ENCODE data around the gene CARF. TPM values are rescaled to one million over a fixed set of nuclear protein-coding genes. Genes with fewer than 3 reads are reported as not detected.

The CARF gene
- total and polyA plus RNA-seq, 4 donors = 0.98 to 4.3 (median 2.9) TPM

DNA sequence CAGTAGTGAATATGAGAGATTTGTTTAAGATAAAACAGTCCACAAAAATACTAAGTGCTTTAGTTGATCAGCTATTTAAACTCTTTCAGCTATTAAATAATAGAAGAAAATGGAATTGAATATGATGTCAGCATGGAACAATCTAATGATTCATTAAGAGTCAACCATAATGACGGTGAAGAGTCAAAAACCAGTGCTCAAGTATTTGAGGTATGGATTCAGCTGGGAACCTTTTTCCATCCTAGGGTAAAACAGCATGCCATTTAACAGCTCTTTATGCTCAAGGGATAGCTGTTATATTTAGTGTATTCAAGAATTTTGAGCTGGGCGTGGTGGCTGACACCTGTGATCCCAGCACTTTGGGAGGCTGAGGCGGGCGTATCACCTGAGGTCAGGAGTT is 29.7 kb downstream of the CARF start:
- no peak for DNase-seq (ENCODE audit: low spot score)

More for the DNA sequence above, 29.7 kb downstream of the CARF start:
- Histone ChIP-seq H3K27ac (ENCODE audit: low read depth in 1 of 2, low read length in 2 of 2) (no peak overlapping the region), H3K9ac (ENCODE audit: low read depth in 1 of 2, low read length in 2 of 2) (no peak overlapping the region), H3K36me3 (ENCODE audit: control insufficient read depth in 4 of 4, insufficient read depth in 3 of 4, low read depth in 1 of 4, low read length in 3 of 4) (peaks cover 0 to 6% (median 2%) of the 10 kb centered on the region in 4 donors), H3K4me1 (ENCODE audit: control insufficient read depth in 4 of 4, insufficient read depth in 4 of 4, low read length in 3 of 4) (no peaks in the 10 kb centered on the region), H3K27me3 (ENCODE audit: control insufficient read depth in 4 of 4, insufficient read depth in 4 of 4, low read length in 3 of 4) (no peaks in the 10 kb centered on the region), H3K9me3 (ENCODE audit: control insufficient read depth in 4 of 4, low read length in 3 of 4) (no peaks in the 10 kb centered on the region), H3K4me3 (ENCODE audit: low read depth in 1 of 3, low read length in 3 of 3) (no peak overlapping the region)
- no peak for TF ChIP-seq SP1 (IDR thresholded peaks at IDR 0.05)
- no peak for TF ChIP-seq RXRA (IDR thresholded peaks at IDR 0.05)
- TF ChIP-seq TAF1 (conservative IDR thresholded peaks at IDR 0.05) = no peak
- no peak for TF ChIP-seq FOXA2 (IDR thresholded peaks at IDR 0.05)
- no peak for TF ChIP-seq NR2F2 (IDR thresholded peaks at IDR 0.05)
- TF ChIP-seq, protein P1, sequence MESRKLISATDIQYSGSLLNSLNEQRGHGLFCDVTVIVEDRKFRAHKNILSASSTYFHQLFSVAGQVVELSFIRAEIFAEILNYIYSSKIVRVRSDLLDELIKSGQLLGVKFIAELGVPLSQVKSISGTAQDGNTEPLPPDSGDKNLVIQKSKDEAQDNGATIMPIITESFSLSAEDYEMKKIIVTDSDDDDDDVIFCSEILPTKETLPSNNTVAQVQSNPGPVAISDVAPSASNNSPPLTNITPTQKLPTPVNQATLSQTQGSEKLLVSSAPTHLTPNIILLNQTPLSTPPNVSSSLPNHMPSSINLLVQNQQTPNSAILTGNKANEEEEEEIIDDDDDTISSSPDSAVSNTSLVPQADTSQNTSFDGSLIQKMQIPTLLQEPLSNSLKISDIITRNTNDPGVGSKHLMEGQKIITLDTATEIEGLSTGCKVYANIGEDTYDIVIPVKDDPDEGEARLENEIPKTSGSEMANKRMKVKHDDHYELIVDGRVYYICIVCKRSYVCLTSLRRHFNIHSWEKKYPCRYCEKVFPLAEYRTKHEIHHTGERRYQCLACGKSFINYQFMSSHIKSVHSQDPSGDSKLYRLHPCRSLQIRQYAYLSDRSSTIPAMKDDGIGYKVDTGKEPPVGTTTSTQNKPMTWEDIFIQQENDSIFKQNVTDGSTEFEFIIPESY (IDR thresholded peaks at IDR 0.05) = no peak
- no peak for TF ChIP-seq EGR1 (IDR thresholded peaks at IDR 0.05; ENCODE audit: low read depth in 2 of 2)
- TF ChIP-seq, protein P2, sequence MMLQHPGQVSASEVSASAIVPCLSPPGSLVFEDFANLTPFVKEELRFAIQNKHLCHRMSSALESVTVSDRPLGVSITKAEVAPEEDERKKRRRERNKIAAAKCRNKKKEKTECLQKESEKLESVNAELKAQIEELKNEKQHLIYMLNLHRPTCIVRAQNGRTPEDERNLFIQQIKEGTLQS (IDR thresholded peaks at IDR 0.05) = no peak
- no peak for TF ChIP-seq JUND (IDR thresholded peaks at IDR 0.05)
- TF ChIP-seq, protein P3, sequence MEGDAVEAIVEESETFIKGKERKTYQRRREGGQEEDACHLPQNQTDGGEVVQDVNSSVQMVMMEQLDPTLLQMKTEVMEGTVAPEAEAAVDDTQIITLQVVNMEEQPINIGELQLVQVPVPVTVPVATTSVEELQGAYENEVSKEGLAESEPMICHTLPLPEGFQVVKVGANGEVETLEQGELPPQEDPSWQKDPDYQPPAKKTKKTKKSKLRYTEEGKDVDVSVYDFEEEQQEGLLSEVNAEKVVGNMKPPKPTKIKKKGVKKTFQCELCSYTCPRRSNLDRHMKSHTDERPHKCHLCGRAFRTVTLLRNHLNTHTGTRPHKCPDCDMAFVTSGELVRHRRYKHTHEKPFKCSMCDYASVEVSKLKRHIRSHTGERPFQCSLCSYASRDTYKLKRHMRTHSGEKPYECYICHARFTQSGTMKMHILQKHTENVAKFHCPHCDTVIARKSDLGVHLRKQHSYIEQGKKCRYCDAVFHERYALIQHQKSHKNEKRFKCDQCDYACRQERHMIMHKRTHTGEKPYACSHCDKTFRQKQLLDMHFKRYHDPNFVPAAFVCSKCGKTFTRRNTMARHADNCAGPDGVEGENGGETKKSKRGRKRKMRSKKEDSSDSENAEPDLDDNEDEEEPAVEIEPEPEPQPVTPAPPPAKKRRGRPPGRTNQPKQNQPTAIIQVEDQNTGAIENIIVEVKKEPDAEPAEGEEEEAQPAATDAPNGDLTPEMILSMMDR (IDR thresholded peaks at IDR 0.05; ENCODE audit: low read depth, low read length, missing input control) = no peak
- TF ChIP-seq GABPA (IDR thresholded peaks at IDR 0.05 in 1 of 2, conservative IDR thresholded peaks at IDR 0.05 in 1 of 2) = no peak
- TF ChIP-seq, protein P4, sequence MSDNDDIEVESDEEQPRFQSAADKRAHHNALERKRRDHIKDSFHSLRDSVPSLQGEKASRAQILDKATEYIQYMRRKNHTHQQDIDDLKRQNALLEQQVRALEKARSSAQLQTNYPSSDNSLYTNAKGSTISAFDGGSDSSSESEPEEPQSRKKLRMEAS (IDR thresholded peaks at IDR 0.05) = no peak
- no peak for TF ChIP-seq FOXA1 (IDR thresholded peaks at IDR 0.05)
- TF ChIP-seq, protein P5, sequence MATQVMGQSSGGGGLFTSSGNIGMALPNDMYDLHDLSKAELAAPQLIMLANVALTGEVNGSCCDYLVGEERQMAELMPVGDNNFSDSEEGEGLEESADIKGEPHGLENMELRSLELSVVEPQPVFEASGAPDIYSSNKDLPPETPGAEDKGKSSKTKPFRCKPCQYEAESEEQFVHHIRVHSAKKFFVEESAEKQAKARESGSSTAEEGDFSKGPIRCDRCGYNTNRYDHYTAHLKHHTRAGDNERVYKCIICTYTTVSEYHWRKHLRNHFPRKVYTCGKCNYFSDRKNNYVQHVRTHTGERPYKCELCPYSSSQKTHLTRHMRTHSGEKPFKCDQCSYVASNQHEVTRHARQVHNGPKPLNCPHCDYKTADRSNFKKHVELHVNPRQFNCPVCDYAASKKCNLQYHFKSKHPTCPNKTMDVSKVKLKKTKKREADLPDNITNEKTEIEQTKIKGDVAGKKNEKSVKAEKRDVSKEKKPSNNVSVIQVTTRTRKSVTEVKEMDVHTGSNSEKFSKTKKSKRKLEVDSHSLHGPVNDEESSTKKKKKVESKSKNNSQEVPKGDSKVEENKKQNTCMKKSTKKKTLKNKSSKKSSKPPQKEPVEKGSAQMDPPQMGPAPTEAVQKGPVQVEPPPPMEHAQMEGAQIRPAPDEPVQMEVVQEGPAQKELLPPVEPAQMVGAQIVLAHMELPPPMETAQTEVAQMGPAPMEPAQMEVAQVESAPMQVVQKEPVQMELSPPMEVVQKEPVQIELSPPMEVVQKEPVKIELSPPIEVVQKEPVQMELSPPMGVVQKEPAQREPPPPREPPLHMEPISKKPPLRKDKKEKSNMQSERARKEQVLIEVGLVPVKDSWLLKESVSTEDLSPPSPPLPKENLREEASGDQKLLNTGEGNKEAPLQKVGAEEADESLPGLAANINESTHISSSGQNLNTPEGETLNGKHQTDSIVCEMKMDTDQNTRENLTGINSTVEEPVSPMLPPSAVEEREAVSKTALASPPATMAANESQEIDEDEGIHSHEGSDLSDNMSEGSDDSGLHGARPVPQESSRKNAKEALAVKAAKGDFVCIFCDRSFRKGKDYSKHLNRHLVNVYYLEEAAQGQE (IDR thresholded peaks at IDR 0.05) = no peak
- TF ChIP-seq YY1 (IDR thresholded peaks at IDR 0.05) = no peak
- TF ChIP-seq HNF4A (conservative IDR thresholded peaks at IDR 0.05) = no peak
- TF ChIP-seq RAD21 (IDR thresholded peaks at IDR 0.05) = no peak
- WGBS = 94% methylated on average over 4 of the region's 4 CpGs
